CD4-positive, alpha-beta T cell (primary cell): ENCODE results near the gene TFRC. TPM values are rescaled to one million over a fixed set of nuclear protein-coding genes. Genes with fewer than 3 reads are reported as not detected.

Experiments used
- ATAC-seq: fragments of 200-7000 bp; cut with Tn5 transposase; one replicate; pipeline ENCODE4 v1.10.0; 2022; ENCODE audit warnings: mild to moderate bottlenecking; ENCODE audit not compliant: poor library complexity
- CTCF ChIA-PET: fragments of 350-600 bp; sonication (Branson Sonifier 250); formaldehyde crosslinking; loops from one replicate; lab custom pipeline; 2021; ENCODE audit warnings: antibody characterized with exemption, inconsistent platforms; lab: Charles Lee
- POLR2A ChIA-PET: fragments of 350-600 bp; sonication (Branson Sonifier 250); formaldehyde crosslinking; loops from one replicate; lab custom pipeline; 2021; ENCODE audit warnings: antibody characterized with exemption, inconsistent platforms; lab: Charles Lee
- DNase-seq, 14 experiments: peaks; one replicate each; pipeline ENCODE4 v3.0.0-alpha.2; 2013 to 2020; ENCODE audit warnings: mixed read lengths in 2 of 14
- H3K27ac ChIP-seq, 2 donors: one replicate each; pipeline versions ENCODE4 v1.5.1 to v1.7.0; 2013; ENCODE audit warnings: low read length in 2 of 2, low read depth in 1 of 2, mild to moderate bottlenecking in 1 of 2
- H3K27me3 ChIP-seq, 2 experiments: 1 replicate in 1 of 2; 2 replicates in 1 of 2; pipeline versions ENCODE4 v1.6.1 to v1.7.0; 2013; ENCODE audit warnings: low read length in 2 of 2, control low read depth in 1 of 2, mild to moderate bottlenecking in 1 of 2, moderate library complexity in 1 of 2; ENCODE audit not compliant: insufficient read depth in 2 of 2, control insufficient read depth in 1 of 2
- H3K36me3 ChIP-seq: one replicate; pipeline ENCODE4 v1.6.1; 2013; ENCODE audit warnings: low read length, control low read depth; ENCODE audit not compliant: insufficient read depth
- H3K4me1 ChIP-seq: one replicate; pipeline ENCODE4 v1.6.1; 2013; ENCODE audit warnings: low read length, control low read depth; ENCODE audit not compliant: insufficient read depth
- H3K4me3 ChIP-seq: one replicate; pipeline ENCODE4 v1.5.1; 2013; ENCODE audit warnings: mild to moderate bottlenecking, low read length, moderate library complexity
- H3K9me3 ChIP-seq, 2 experiments: 1 replicate in 1 of 2; 2 replicates in 1 of 2; pipeline versions ENCODE4 v1.6.1 to v1.7.0; 2013; ENCODE audit warnings: low read length in 2 of 2, mild to moderate bottlenecking in 2 of 2, control low read depth in 1 of 2, moderate library complexity in 1 of 2; ENCODE audit not compliant: control insufficient read depth in 1 of 2, insufficient read depth in 1 of 2
- H3K27ac Mint-ChIP-seq: one replicate; pipeline ENCODE4 v1.8.0; 2020; ENCODE audit warnings: mixed read lengths
- H3K27me3 Mint-ChIP-seq: one replicate; pipeline ENCODE4 v1.8.0; 2021; ENCODE audit warnings: mixed read lengths
- H3K36me3 Mint-ChIP-seq: one replicate; pipeline ENCODE4 v1.8.0; 2021; ENCODE audit warnings: low read depth, mixed read lengths
- H3K4me1 Mint-ChIP-seq: one replicate; pipeline ENCODE4 v1.8.0; 2021; ENCODE audit warnings: low read depth, mixed read lengths
- H3K4me3 Mint-ChIP-seq: one replicate; pipeline ENCODE4 v1.8.0; 2020; ENCODE audit warnings: mild to moderate bottlenecking, mixed read lengths
- H3K9me3 Mint-ChIP-seq: one replicate; pipeline ENCODE4 v1.8.0; 2020; ENCODE audit warnings: mixed read lengths
- CTCF ChIP-seq: fragments of 200-600 bp; IDR thresholded peaks from one replicate; pipeline ENCODE4 v1.8.0; 2022; ENCODE audit warnings: antibody characterized with exemption, mild to moderate bottlenecking
- intact Hi-C, 2 experiments: fragments of 100-400 bp; cut with DNase I in 1 of 2; cut with micrococcal nuclease in 1 of 2; formaldehyde crosslinking; loops; one replicate each; pipeline versions ENCODE4 v1.15.1 to v1.9.0; 2023 to 2025; cut with DNase I, micrococcal nuclease
- total RNA-seq, 174 experiments: library from RNA in 2 of 174; stranded (reverse) in 2 of 174; gene quantifications; one replicate each; pipeline ENCODE4 v1.2.3 and lab custom pipeline; 2021 to 2026

Gene TFRC
- total RNA-seq, 2 experiments from 2014 or later = 154 to 159 TPM

DNA sequence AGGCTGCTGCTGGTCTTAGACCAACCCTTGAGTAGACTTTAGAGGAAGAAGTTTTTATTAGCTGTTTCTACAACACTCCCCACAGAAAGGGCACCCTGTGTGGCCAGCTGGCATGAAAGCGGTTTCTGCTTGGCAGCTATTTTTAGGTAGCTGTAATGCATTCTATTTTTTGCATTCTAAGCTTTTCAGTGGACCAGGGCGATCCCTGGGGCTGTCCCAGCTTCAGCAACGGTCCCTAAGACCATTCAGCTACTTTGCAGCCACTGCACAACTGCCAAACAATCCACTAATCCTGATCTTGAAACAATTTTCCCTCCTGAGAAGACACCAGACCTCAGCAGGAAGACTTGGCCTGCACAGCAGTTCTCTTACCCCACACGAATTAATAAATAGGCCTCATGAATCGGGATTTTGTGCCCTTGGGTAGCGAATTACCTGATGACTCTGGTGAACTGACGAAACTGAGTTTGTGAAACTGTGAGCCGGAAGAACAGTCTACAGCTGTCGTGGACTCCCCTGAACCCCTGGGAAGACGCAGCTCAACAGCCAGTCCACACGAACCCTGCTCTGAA is 14.6 kb upstream of the TFRC start:
- Histone ChIP-seq H3K9me3 (no peaks in the 10 kb centered on the region), H3K27me3 (no peaks in the 10 kb centered on the region), H3K27ac (no peak overlapping the region), H3K4me1 (peaks cover 9% of the 10 kb centered on the region), H3K4me3 (no peak overlapping the region), H3K36me3 (no peaks in the 10 kb centered on the region)
- CTCF ChIA-PET = no interaction called here
- POLR2A ChIA-PET = no interaction called here
- H3K4me3 Mint-ChIP-seq = no peak overlapping the region
- H3K27me3 Mint-ChIP-seq = no peaks in the 10 kb centered on the region
- H3K36me3 Mint-ChIP-seq = no peaks in the 10 kb centered on the region
- ATAC-seq = no peak
- no peaks in the 10 kb centered on the region for H3K9me3 Mint-ChIP-seq
- intact Hi-C loops = no loop called here
- H3K4me1 Mint-ChIP-seq = peaks cover 10% of the 10 kb centered on the region
- no peak for DNase-seq
- TF ChIP-seq CTCF = no peak
- H3K27ac Mint-ChIP-seq = no peak overlapping the region

DNA sequence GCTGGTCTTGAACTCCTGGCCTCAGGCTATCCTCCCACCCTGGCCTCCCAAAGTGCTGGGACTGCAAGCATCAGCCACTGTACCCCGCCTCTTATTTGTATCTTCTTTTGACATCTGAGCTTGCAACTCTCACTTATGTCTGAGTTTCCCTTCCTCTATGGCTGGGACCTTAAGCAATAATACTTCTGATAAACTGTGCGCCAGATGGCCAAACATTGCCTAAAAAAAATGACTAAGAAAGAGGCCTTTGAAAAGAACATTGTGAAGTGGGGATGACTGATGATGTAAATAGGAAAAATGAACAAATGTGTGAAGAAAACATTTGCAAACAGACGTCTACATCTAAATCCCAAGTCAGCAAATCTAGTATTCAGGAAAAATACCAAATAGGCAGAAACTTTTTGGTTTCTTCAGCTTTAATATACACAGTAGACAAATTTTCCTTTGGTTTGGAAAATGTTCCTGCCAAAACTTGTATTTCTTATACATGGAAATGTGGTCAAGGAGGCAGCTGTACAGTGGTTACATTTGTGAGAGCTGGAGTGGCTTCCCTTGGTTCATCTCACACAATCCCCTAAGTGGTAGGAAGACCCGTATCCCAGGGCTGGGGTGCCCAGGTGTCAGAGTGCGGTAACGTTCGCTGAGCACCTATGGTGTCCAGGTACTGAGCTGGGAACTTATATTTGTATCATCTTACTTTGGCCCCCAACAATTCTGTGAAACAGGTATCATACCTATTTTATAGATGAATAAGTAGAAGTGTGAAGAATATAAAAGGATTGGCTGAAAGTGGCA is 11.6 kb upstream of the TFRC start:
- H3K4me1 ChIP-seq = no peaks in the 10 kb centered on the region
- ATAC-seq (no peak), DNase-seq (no peak)
- H3K4me3 ChIP-seq = no peak overlapping the region
- H3K4me1 Mint-ChIP-seq = peaks cover 2% of the 10 kb centered on the region
- no peak for TF ChIP-seq CTCF
- H3K27me3 Mint-ChIP-seq = no peaks in the 10 kb centered on the region
- intact Hi-C loops = no loop called here
- H3K36me3 Mint-ChIP-seq = no peaks in the 10 kb centered on the region
- ChIA-PET POLR2A (interaction anchor here (0.6 kb wide), 1 partner anchor 435 kb away, joined by 3 read pairs; no protein-coding TSS in a partner anchor), CTCF (no interaction called here)
- H3K27ac ChIP-seq = no peak overlapping the region
- H3K4me3 Mint-ChIP-seq = no peak overlapping the region
- no peaks in the 10 kb centered on the region for H3K9me3 ChIP-seq
- no peaks in the 10 kb centered on the region for H3K9me3 Mint-ChIP-seq
- no peak overlapping the region for H3K27ac Mint-ChIP-seq
- H3K27me3 ChIP-seq = no peaks in the 10 kb centered on the region
- no peaks in the 10 kb centered on the region for H3K36me3 ChIP-seq

DNA sequence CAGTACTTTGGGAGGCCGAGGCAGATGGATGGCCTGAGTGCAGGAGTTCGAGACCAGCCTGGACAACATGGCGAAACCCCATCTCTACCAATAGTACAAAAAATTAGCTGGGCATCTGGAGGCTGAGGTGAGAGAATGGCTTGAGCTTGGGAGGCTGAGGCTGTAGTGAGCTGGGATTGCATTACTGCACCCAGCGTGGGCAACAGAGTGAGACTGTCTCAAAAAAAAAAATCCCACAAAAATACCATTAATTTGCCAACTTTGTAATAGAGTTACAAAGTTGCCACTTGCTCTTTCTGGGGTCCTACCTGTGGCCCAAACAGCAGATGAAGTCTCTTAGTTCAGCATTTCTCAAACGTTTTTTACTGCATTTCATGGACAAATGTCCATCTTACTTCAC is 6.0 kb upstream of the TFRC start:
- POLR2A ChIA-PET = no interaction called here

More for the DNA sequence above, 6.0 kb upstream of the TFRC start:
- Histone ChIP-seq H3K36me3 (no peaks in the 10 kb centered on the region), H3K9me3 (no peaks in the 10 kb centered on the region), H3K4me1 (peaks cover 4% of the 10 kb centered on the region), H3K27ac (no peak overlapping the region), H3K27me3 (no peaks in the 10 kb centered on the region), H3K4me3 (no peak overlapping the region)
- no peak for DNase-seq
- no peak for ATAC-seq
- H3K9me3 Mint-ChIP-seq = no peaks in the 10 kb centered on the region
- TF ChIP-seq CTCF = no peak
- no peaks in the 10 kb centered on the region for H3K27me3 Mint-ChIP-seq
- H3K4me3 Mint-ChIP-seq = no peak overlapping the region
- peaks cover under 1% of the 10 kb centered on the region for H3K4me1 Mint-ChIP-seq
- CTCF ChIA-PET = no interaction called here
- no peaks in the 10 kb centered on the region for H3K36me3 Mint-ChIP-seq
- H3K27ac Mint-ChIP-seq = no peak overlapping the region
- intact Hi-C loops = no loop called here
